Ectodermal cell (in vitro differentiated cells): ENCODE results near the gene CTSO.
"Not testable (repeated sequence)": the region's sequence is repeated elsewhere in the genome, so short reads cannot be mapped to it uniquely, and the experiment has no call there.

Experiments used
- H3K27ac ChIP-seq: 2 replicates; pipeline ENCODE4 v1.7.0; 2013; ENCODE audit warnings: mild to moderate bottlenecking, low read depth, low read length; ENCODE audit not compliant: insufficient read depth, poor library complexity, severe bottlenecking
- H3K27me3 ChIP-seq: 2 replicates; pipeline ENCODE4 v1.7.0; 2013; ENCODE audit warnings: mild to moderate bottlenecking, low read length; ENCODE audit not compliant: insufficient read depth, control insufficient read depth, poor library complexity, severe bottlenecking
- H3K36me3 ChIP-seq: one replicate; pipeline ENCODE4 v1.7.0; 2013; ENCODE audit warnings: low read length; ENCODE audit not compliant: control insufficient read depth, insufficient read depth
- H3K4me1 ChIP-seq: one replicate; pipeline ENCODE4 v1.7.0; 2013; ENCODE audit warnings: low read length; ENCODE audit not compliant: control insufficient read depth, insufficient read depth
- H3K4me3 ChIP-seq: 2 replicates; pipeline ENCODE4 v1.7.0; 2013; ENCODE audit warnings: low read depth, low read length, control low read depth; ENCODE audit not compliant: insufficient read depth
- H3K9me3 ChIP-seq: 2 replicates; pipeline ENCODE4 v1.7.0; 2013; ENCODE audit warnings: mild to moderate bottlenecking, low read length, moderate library complexity; ENCODE audit not compliant: control insufficient read depth
- WGBS, 2 experiments: methylation state at CpG; one replicate each; pipeline ENCODE4 v1.1.7; 2013; ENCODE audit warnings: missing lambda C conversion rate in 2 of 2; 5-methylcytosine and 5-hydroxymethylcytosine counted together

Gene CTSO

DNA sequence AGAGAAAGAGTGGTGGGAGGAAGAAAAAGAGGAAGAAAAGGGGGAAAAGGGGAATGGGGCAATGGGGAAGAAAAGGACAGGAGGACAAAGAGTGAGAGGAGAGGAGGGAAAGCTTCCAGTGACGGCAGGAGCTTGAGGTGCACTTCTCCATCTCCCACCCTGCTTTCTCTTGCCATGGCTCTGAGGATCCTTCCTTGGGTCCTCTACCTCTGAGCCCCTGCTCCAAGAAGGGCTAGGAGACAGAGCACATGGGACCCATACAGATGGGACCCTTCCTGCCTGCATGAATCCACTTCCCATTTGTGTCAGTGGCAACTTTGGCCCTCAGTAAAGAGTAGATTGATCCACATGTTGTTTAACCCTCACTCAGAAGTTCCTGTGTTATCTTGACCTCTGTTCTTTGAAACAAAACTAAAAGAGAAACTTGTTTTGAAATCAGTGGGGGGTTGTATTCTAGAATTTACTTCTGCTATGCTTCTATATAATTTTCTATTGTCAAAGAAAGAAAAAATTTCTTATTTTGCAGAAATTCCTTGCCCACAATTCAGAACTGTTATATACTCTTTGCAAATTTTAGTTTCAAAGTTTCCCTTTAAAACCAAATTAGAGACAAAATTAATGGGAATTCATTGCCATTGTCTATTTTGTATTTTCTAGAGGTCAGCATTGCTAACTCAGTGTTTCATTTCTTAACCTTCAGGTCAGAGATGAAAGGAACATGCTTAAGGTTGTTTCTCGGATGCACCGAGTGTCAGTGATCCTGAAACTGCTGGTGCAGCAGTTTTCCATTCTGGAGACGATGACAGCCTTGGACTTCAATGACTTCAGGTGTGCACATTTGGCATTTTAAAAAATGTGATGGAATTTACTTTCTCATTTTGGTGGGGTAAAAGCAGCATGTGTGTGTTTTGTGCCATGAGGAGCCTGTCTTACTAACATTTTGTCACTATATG lies 45.2 kb downstream of the CTSO start:
- Histone ChIP-seq H3K27me3 (no peaks in the 10 kb centered on the region), H3K4me3 (no peak overlapping the region), H3K4me1 (no peaks in the 10 kb centered on the region), H3K36me3 (no peaks in the 10 kb centered on the region), H3K9me3 (no peaks in the 10 kb centered on the region), H3K27ac (no peak overlapping the region)
- 91 to 93% methylated on average over 3 to 4 of the region's 4 CpGs for WGBS, 2 experiments

- H3K27ac ChIP-seq = no peak overlapping the region
- 100% methylated on average over 1 of the region's 1 CpG for WGBS, 2 experiments
- H3K9me3 ChIP-seq = no peaks in the 10 kb centered on the region
- no peaks in the 10 kb centered on the region for H3K27me3 ChIP-seq
- H3K4me3 ChIP-seq = no peak overlapping the region
- H3K4me1 ChIP-seq = no peaks in the 10 kb centered on the region
- no peaks in the 10 kb centered on the region for H3K36me3 ChIP-seq
These were observed 46.1 kb downstream of the CTSO start for GRCh38 chr4:155907556-155907955.

- H3K9me3 ChIP-seq = no peaks in the 10 kb centered on the region
- H3K36me3 ChIP-seq = no peaks in the 10 kb centered on the region
- H3K27ac ChIP-seq = no peak overlapping the region
- WGBS, 2 experiments = 91 to 98% methylated on average over 6 of the region's 6 CpGs
- H3K27me3 ChIP-seq = no peaks in the 10 kb centered on the region
- H3K4me3 ChIP-seq = no peak overlapping the region
- H3K4me1 ChIP-seq = no peaks in the 10 kb centered on the region
These were observed 47.0 kb downstream of the CTSO start for GRCh38 chr4:155906554-155907247.

GRCh38 chr4:155904331-155904730 lies 49.3 kb downstream of the CTSO start:
- 74 to 100% methylated on average over 2 to 3 of the region's 3 CpGs for WGBS, 2 experiments
- Histone ChIP-seq H3K9me3 (no peaks in the 10 kb centered on the region), H3K27me3 (no peaks in the 10 kb centered on the region), H3K27ac (no peak overlapping the region), H3K36me3 (no peaks in the 10 kb centered on the region), H3K4me1 (no peaks in the 10 kb centered on the region), H3K4me3 (no peak overlapping the region)

GRCh38 chr4:155903453-155903852 lies 50.2 kb downstream of the CTSO start, which contains the start of gene TDO2:
Gene TDO2, plus strand, starts transcription at chr4:155903696. Its CDS starts 63 bp downstream, at chr4:155903759.
- Histone ChIP-seq H3K36me3 (no peaks in the 10 kb centered on the region), H3K27me3 (no peaks in the 10 kb centered on the region), H3K27ac (no peak within 1 kb of the TSS), H3K9me3 (no peaks in the 10 kb centered on the region), H3K4me1 (no peaks in the 10 kb centered on the region), H3K4me3 (no peak within 1 kb of the TSS)
- 88 to 92% methylated on average over 1 of the region's 1 CpG for WGBS, 2 experiments

DNA sequence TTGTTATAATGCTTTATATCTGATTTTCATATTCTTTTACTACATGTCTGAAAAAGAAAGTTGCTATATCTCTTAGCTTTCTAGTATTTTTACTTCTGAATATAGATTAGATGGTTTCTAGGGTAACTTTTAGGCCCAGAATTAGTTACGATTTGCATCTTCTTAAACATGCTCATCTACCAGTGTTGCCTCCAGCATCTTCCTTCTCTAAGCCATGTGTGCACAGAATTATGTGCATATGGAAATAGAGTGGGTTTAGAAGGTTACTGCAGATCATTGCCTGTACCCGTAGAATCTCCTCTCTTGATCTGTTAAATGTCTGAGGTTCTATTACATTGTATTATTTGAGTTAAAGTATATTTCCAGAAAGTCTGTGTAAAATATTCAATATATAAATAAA lies 52.7 kb downstream of the CTSO start:
- Histone ChIP-seq H3K27ac (no peak overlapping the region), H3K4me3 (no peak overlapping the region), H3K9me3 (no peaks in the 10 kb centered on the region), H3K36me3 (no peaks in the 10 kb centered on the region), H3K27me3 (no peaks in the 10 kb centered on the region), H3K4me1 (no peaks in the 10 kb centered on the region)
- 86 to 100% methylated on average over 1 to 2 of the region's 2 CpGs for WGBS, 2 experiments

- no peak overlapping the region for H3K27ac ChIP-seq
- 91 to 95% methylated on average over 1 of the region's 1 CpG for WGBS, 2 experiments
- H3K4me1 ChIP-seq = no peaks in the 10 kb centered on the region
- no peaks in the 10 kb centered on the region for H3K27me3 ChIP-seq
- no peaks in the 10 kb centered on the region for H3K36me3 ChIP-seq
- H3K4me3 ChIP-seq = no peak overlapping the region
- H3K9me3 ChIP-seq = no peaks in the 10 kb centered on the region
These were observed 53.3 kb downstream of the CTSO start for GRCh38 chr4:155900381-155900780.

DNA sequence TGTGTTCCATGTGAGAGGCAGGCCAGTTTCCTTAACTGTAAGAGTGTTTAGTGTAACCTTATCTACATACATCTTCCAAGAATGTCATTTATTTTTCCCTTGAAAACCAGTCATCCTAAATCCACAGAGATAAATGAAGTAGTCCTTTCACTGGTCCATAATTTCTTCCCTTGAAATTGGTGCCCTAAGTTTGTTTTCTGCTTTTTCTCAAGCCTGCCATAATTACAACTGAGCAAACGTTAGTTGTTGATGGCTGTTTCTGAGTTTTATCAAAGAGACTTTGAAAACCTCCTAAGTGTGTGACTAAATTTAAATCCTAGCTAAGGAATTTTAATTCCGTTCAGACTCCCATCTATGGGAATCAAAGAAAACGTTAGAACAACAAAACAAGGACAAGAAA lies 53.8 kb downstream of the CTSO start:
- WGBS, 2 experiments = 95% methylated on average over 2 of the region's 3 CpGs; no CpG with 5 or more reads in 1 of the 2 experiments
- H3K27ac ChIP-seq = no peak overlapping the region

DNA sequence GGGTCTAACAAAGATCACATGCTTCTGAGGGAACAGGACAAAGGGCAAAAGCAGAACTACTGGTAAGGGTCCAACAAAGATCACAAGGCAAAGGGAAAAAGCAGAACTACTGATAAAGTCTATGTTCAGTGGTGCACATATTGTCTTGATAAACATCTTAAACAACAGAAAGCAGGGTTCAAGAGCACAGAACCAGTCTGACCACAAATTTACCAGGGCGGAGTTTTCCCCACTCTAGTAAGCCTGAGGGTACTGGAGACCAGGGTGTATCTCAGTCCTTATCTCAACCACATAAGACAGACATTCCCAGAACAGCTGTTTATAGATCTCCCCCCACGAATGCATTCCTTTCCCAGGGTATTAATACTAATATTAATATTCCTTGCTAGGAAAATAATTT lies 55.3 kb downstream of the CTSO start:
- WGBS, 2 experiments = 89 to 90% methylated on average over 1 to 2 of the region's 2 CpGs

More for the DNA sequence above, 53.8 kb downstream of the CTSO start:
- Histone ChIP-seq H3K4me3 (no peak overlapping the region), H3K4me1 (no peaks in the 10 kb centered on the region), H3K9me3 (no peaks in the 10 kb centered on the region), H3K27me3 (no peaks in the 10 kb centered on the region), H3K36me3 (no peaks in the 10 kb centered on the region)

GRCh38 chr4:155891058-155891457 lies 62.6 kb downstream of the CTSO start:
- 91 to 96% methylated on average over 3 of the region's 3 CpGs for WGBS, 2 experiments
- Histone ChIP-seq H3K4me1 (no peaks in the 10 kb centered on the region), H3K4me3 (no peak overlapping the region), H3K9me3 (no peaks in the 10 kb centered on the region), H3K27me3 (no peaks in the 10 kb centered on the region), H3K36me3 (no peaks in the 10 kb centered on the region), H3K27ac (no peak overlapping the region)

More for the DNA sequence above, 55.3 kb downstream of the CTSO start:
- H3K4me3 ChIP-seq, H3K36me3 ChIP-seq, H3K27ac ChIP-seq, H3K27me3 ChIP-seq, H3K9me3 ChIP-seq, H3K4me1 ChIP-seq: not testable (repeated sequence)
